Heart right ventricle (tissue), 16 donors: Measurements from ENCODE around the gene EQTN. TPM values are rescaled to one million over a fixed set of nuclear protein-coding genes. Genes with fewer than 3 reads are reported as not detected.

ENCODE experiments used
- ATAC-seq, 8 donors: fragments of 200-7000 bp; cut with Tn5 transposase; one replicate each; pipeline ENCODE4 v1.9.1; 2020; ENCODE audit warnings: mild to moderate bottlenecking in 8 of 8, moderate library complexity in 8 of 8, moderate number of reproducible peaks in 1 of 8
- DNase-seq, 2 donors: peaks; one replicate each; pipeline ENCODE4 v3.0.0-alpha.2; 2020
- H3K27ac ChIP-seq, 10 donors: fragments of 200-600 bp; sonication (generic) in 2 of 10; one replicate each; pipeline versions ENCODE4 v1.5.0 to v1.8.0; 2020 to 2022; ENCODE audit warnings: mild to moderate bottlenecking in 3 of 10
- H3K27me3 ChIP-seq, 7 donors: fragments of 200-600 bp; one replicate each; pipeline ENCODE4 v1.8.0; 2021 to 2022; ENCODE audit warnings: mild to moderate bottlenecking in 2 of 7
- H3K36me3 ChIP-seq, 9 donors: fragments of 200-600 bp; sonication (generic) in 1 of 9; one replicate each; pipeline versions ENCODE4 v1.5.0 to v1.8.0; 2020 to 2022; ENCODE audit warnings: mild to moderate bottlenecking in 2 of 9
- H3K4me1 ChIP-seq, 9 donors: fragments of 200-600 bp; sonication (generic) in 1 of 9; one replicate each; pipeline versions ENCODE4 v1.5.0 to v1.8.0; 2020 to 2022; ENCODE audit warnings: mild to moderate bottlenecking in 4 of 9
- H3K4me3 ChIP-seq, 10 donors: fragments of 200-600 bp; sonication (generic) in 2 of 10; one replicate each; pipeline versions ENCODE4 v1.5.0 to v1.8.0; 2020 to 2022; ENCODE audit warnings: mild to moderate bottlenecking in 7 of 10, moderate library complexity in 2 of 10
- H3K9me3 ChIP-seq, 11 donors: fragments of 200-600 bp in 10 of 11; sonication (generic) in 2 of 11; one replicate each; pipeline versions ENCODE4 v1.5.0 to v1.8.0; 2013 to 2022; ENCODE audit warnings: mild to moderate bottlenecking in 2 of 11, control low read depth in 1 of 11, moderate library complexity in 1 of 11
- CTCF ChIP-seq, 9 donors: fragments of 200-600 bp; sonication (generic) in 2 of 9; IDR thresholded peaks; one replicate each; pipeline versions ENCODE4 v1.5.0 to v1.8.0; 2021 to 2022; ENCODE audit warnings: antibody characterized with exemption in 9 of 9, mild to moderate bottlenecking in 5 of 9, moderate library complexity in 1 of 9
- WGBS, 2 donors: extraction: QIAGEN DNeasy Blood & Tissue Kit; methylation state at CpG; one replicate each; pipeline ENCODE4 v1.1.7; 2013; ENCODE audit warnings: inconsistent platforms in 1 of 2; 5-methylcytosine and 5-hydroxymethylcytosine counted together
- intact Hi-C, 10 donors: fragments of 100-400 bp; cut with DNase I; formaldehyde crosslinking; loops; one replicate each; pipeline versions ENCODE4 v1.11.1 to v1.14.2; 2022
- long read RNA-seq, 3 donors: library from polyadenylated mRNA; unstranded; transcript quantifications; one replicate each; pipeline ENCODE4 v2.0.0, GENCODE V29; 2020 to 2021
- polyA plus RNA-seq, 2 donors: library from polyadenylated mRNA; stranded (reverse); fragments of 200-250 nt; gene quantifications; one replicate each; pipeline ENCODE4 v1.2.3, GENCODE V29; 2013
- total RNA-seq, 10 donors: library from RNA; stranded (reverse); fragmentation: NEBNext Ultra II Directional in 3 of 10; extraction: Animal tissue kit (Norgen Biotek cat#: 25700) in 3 of 10; gene quantifications; one replicate each; pipeline versions ENCODE4 v1.2.1 to v1.2.4, GENCODE V29; 2021 to 2023
- donor health status: Arrhythmogenic right ventricular cardiomyopathy.
- donor health status: ischemic (EF 13 %, LVEDD 7.1; RV severe dilation, severe dysfunction).
- donor health status: healthy with polysubstance abuse.
- donor health status: DM: no; HTN: yes; CAD: no.
- donor health status: DM: no; HTN: no; CAD: no.
- donor health status: ischemic (EF 25% LVEDD 6.9; RV normal size, moderate dysfunction).
- donor health status: ischemic (EF 25% LVEDD 5.7; RV mildly dilated, moderate dysfunction).
- donor health status: healthy.
- donor health status: DM: yes; HTN: yes; CAD: no.
- donor health status: Ischemic cardiomyopathy.
- donor health status: ischemic (EF 35%, LVEDD 5.7; RV mildly dilated, moderate dysfunction).
- donor health status: nonischemic (EF 11% LVEDD 7.7; RV severe dilation, severe dysfunction).
- donor health status: DM: yes; HTN: yes; CAD: no.
- donor health status: PGD.
- donor health status: ischemic (EF 29% LVEDD 5.4; RV normal size, mild dysfunction).
- donor health status: nonischemic (EF 23%, LVEDD 6.1; RV moderate dilation, normal function).

EQTN gene
- total RNA-seq (not detected), polyA plus RNA-seq (not detected)
- long read RNA-seq, donor 1, result 0 reads
- long read RNA-seq, donor 2, result 0 reads
- long read RNA-seq, donor 3, result 0 reads

GRCh38 chr9:27297050-27297449, at the start of gene EQTN:
Gene EQTN, minus strand, starts transcription at chr9:27297150. Its CDS starts 95 bp downstream, at chr9:27297055.
- no peak for TF ChIP-seq CTCF (IDR thresholded peaks at IDR 0.05)
- no peaks in the 10 kb centered on the region for H3K27me3 ChIP-seq
- ATAC-seq, result no peak

GRCh38 chr9:27344776-27345175, 47.8 kb upstream of the EQTN start:
- Histone ChIP-seq H3K36me3 (no peaks in the 10 kb centered on the region), H3K4me1 (peaks cover 0 to 30% (median 13%) of the 10 kb centered on the region in 9 donors), H3K27ac (no peak overlapping the region), H3K4me3 (no peak overlapping the region), H3K9me3 (no peaks in the 10 kb centered on the region), H3K27me3 (no peaks in the 10 kb centered on the region)
- no peak for DNase-seq
- intact Hi-C loops, result loop anchor here in 2 of 10 donors (10.0 kb wide), 2 partner anchors 50 to 60 kb away; no protein-coding TSS in a partner anchor
- TF ChIP-seq CTCF (IDR thresholded peaks at IDR 0.05), result no peak
- WGBS, 2 donors, result 94 to 95% methylated on average over 7 of the region's 7 CpGs
- ATAC-seq, result no peak

More at GRCh38 chr9:27297050-27297449, at the start of gene EQTN:
- no peaks in the 10 kb centered on the region for H3K36me3 ChIP-seq
- no peak within 1 kb of the TSS for H3K4me3 ChIP-seq
- intact Hi-C loops, result loop anchor here in 1 of 10 donors (10.0 kb wide), 1 partner anchor 58 kb away; no protein-coding TSS in a partner anchor
- H3K4me1 ChIP-seq, result no peaks in the 10 kb centered on the region
- no peak for DNase-seq
- no peak within 1 kb of the TSS for H3K27ac ChIP-seq
- WGBS, 2 donors, result 78 to 80% methylated on average over 7 of the region's 7 CpGs
- no peaks in the 10 kb centered on the region for H3K9me3 ChIP-seq

GRCh38 chr9:27341545-27342294, 44.8 kb upstream of the EQTN start:
- WGBS, 2 donors, result 80 to 90% methylated on average over 9 of the region's 9 CpGs
- TF ChIP-seq CTCF (IDR thresholded peaks at IDR 0.05), result no peak
- H3K27ac ChIP-seq, result peak overlapping the region in 1 of 10 donors; percentile 46
- H3K4me1 ChIP-seq, result peaks cover 5 to 49% (median 34%) of the 10 kb centered on the region in 9 donors
- DNase-seq, result no peak
- no peaks in the 10 kb centered on the region for H3K27me3 ChIP-seq
- no peaks in the 10 kb centered on the region for H3K36me3 ChIP-seq
- ATAC-seq, result peak in 2 of 8 donors; percentile 3 to 28
- H3K4me3 ChIP-seq, result no peak overlapping the region
- no peaks in the 10 kb centered on the region for H3K9me3 ChIP-seq
- intact Hi-C loops, result loop anchor here in 2 of 10 donors (10.0 kb wide), 2 partner anchors 53 to 63 kb away; no protein-coding TSS in a partner anchor

- intact Hi-C loops, result loop anchor here in 2 of 10 donors (10.0 kb wide), 2 partner anchors 54 to 64 kb away; no protein-coding TSS in a partner anchor
- WGBS, 2 donors, result 69 to 70% methylated on average over 7 of the region's 7 CpGs
- Histone ChIP-seq H3K36me3 (no peaks in the 10 kb centered on the region), H3K9me3 (no peaks in the 10 kb centered on the region), H3K27me3 (no peaks in the 10 kb centered on the region), H3K4me1 (peaks cover 5 to 49% (median 34%) of the 10 kb centered on the region in 9 donors), H3K27ac (peak overlapping the region in 1 of 10 donors; percentile 46), H3K4me3 (no peak overlapping the region)
- ATAC-seq (peak in 2 of 8 donors; percentile 21 to 41), DNase-seq (no peak)
- TF ChIP-seq CTCF (IDR thresholded peaks at IDR 0.05), result no peak
Measured at GRCh38 chr9:27340961-27341511, 44.1 kb upstream of the EQTN start.
